NCI-H2029 treated with DMSO at 0.1 percent for 48 hours (cell line): Measurements from ENCODE around the gene VASH2.

Experiments used
- DNase-seq: peaks from one replicate; lab custom pipeline; 2025; lab: John Stamatoyannopoulos, UW

Gene VASH2

DNA sequence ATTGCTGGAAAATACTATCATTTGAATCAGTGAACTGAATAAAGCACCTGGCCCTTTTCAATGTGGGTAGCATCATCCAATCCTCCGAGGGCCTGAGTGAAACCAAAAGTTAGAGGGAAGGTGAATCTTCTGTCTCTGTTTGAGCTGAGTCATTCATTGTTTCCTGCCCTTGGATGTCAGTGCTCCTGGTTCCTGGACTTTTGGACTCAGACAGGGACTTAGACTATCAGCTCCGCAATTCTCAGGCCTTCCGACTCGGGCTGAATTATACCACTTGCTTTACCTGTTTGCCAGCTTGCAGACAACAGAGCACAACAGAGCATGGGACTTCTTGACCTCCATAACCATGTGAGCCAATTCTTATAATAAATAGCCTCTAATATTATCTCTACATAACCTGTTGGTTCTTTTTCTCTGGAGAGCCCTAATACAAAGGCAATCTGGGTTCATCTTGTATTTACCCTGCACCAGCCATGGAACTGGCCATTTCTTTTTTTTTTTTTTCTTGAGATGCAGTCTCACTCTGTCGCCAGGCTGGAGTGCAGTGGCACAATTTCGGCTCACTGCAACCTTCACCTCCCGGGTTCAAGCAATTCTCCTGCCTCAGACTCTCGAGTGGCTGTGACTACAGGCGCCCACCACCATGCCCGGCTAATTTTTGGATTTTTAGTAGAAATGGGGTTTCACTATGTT lies 19.2 kb upstream of the VASH2 start:
- no peak for DNase-seq

DNA sequence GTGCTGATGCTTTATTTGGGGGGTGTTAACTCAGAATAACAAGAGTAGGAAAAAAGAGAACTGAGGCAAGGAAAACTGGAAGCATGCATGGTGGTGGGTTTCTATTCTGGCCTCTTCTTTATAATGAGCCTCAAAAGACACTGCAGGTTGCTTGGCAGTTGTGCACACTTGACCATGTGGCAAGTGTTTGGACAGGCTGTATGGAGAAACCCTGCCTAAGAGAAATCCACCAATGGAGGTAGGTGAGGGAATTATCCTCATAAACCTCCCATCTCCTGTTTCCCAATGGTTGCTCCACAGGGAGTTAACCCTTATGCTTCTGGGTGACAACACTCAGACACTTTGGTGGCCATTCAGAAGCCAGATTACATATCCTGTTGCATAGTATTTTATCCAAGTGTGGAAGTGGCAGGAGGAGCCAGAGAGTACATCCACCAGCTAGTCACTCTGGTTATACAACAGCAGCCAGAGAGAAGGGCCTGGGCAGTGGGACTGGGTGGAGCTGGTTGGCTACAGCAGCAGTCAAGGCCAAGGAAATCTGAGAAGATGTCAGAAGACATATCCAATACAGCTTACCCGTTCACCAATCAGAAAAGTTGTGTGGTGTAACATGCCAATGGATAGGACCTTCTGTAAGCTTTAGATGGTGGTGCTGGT lies 16.4 kb upstream of the VASH2 start:
- DNase-seq = no peak

DNA sequence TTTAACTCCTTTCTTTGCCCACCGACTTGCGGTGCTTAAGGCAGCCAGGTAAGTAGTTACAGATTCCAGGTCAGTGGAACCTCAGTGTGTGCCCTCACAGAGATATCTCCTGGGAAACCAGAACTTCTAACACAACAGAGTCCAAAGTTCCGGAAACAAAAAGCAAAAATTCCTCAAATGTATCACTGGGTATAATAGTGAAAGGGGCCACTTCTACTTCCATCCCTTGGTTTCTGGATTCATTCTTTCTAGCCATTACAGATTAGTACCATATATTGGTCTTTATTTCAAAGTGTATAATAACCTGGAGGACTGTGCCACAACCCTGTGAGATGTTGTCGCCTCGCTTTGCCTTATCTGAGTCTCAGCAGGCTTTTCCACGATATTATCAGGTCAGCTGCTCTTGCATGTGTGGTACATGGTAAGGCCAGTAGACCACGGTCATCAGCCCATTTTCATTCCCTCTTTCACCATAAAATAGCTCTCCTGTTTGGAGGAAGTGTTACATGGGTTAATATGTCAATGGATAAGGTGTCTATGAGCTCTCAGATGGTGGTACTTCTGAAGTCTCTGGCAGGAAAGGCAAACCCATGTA lies 14.9 kb upstream of the VASH2 start:
- DNase-seq = no peak

DNA sequence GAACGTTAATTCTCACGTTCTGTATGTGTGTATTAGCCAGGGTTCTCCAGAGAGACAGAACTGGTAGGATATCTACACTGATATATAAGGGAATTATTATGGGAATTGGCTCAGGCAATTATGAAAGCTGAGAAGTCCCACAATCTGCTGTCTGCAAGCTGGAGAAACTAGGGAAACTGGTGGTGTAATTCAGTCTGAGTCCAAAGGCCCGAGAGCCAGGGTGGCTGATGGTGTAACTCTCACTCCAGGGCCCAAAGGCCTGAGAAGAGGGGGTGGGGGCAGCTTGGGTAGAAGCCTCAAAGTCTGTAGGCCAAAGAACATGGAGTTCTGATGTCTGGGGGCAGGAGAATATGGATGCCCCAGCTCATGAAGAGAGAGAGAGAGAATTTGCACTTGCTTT lies 13.3 kb upstream of the VASH2 start:
- DNase-seq = no peak

DNA sequence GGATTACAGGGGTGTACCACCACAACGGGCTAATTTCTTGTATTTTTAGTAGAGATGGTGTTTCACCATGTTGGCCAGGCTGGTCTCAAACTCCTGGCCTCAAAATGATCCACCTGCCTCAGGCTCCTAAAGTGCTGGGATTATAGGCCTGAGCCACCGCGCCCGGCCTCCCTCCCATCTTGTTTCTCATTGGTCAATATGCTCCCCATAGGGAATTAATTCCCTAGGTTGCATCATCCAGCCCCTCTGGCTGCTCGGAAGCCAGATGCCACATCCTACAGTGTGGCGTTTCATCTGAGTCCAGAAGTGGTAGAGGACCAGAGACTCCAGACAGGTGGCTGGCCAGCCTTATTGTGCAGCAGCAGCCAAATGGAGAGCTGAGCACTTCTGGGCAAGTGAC lies 11.5 kb upstream of the VASH2 start:
- DNase-seq = no peak

DNA sequence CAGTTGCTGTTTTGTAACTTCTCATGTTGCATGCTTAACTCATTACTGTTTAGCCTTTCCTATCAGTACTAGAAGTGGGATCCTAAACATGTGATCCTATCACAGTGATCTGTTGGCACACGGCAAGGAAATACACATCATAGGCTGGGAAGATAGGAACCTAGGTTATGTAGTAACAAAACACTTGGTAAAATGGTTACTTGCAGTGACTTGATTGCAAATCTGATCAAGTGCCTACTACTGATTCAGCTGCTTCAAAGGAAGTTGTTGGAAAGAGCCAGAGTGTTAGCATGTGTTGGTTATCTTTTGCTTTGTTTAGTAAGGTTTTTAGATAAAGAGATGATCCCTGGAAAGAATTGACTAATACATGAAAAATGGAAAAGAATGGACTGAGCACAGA lies 8.9 kb upstream of the VASH2 start:
- DNase-seq = no peak

- no peak for DNase-seq
Observed at GRCh38 chr1:212942679-212943392, 7.5 kb upstream of the VASH2 start.

DNA sequence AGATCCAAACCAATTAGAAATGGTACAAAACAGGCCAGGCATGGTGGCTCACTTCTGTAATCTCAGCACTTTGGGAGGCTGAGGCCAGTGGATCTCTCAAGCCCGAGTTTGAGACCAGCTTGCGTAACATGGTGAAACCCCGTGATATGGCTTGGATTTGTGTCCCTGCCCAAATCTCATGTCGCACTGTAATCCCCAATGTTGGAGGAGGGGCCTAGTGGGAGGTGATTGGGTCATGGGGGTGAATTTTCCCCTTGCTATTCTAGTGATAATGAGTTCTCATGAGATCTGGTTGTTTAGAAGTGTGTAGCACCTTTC lies 7.0 kb upstream of the VASH2 start:
- no peak for DNase-seq

- DNase-seq = no peak
Observed at GRCh38 chr1:212944229-212944901, 6.0 kb upstream of the VASH2 start.

GRCh38 chr1:212945056-212945455 lies 5.3 kb upstream of the VASH2 start:
- no peak for DNase-seq

DNA sequence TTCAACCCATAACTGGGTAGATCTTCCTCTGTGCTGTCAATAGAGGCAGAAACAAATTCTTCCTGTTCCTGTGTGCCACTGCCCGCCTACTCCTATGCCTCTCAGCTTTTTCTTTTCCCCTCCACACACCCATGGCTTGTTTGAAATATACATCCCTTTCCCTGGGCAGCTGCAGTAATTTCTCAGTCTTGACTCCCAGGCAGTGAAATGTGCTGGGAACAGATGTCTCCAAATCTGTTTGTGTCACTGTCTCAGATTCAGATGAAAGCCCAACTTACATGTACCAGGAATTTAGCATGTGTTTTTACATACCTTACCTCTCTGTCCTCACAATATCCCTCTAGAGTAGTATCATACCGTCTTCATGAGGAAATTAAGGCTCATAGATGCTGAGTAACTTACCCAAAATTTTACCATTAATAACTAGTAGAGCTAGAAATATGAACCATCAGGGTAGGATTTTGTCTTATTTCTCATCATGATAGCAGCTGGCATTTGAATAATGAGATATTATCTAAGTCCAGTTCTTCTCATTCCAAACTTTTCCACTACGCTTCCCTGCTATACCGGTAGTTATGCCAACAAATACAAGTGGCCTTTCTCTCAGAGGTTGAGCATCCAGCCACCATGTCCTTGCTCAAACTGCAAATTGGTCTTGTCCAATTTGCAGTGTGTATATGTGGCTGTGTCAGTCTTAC lies 4.7 kb upstream of the VASH2 start:
- no peak for DNase-seq

DNA sequence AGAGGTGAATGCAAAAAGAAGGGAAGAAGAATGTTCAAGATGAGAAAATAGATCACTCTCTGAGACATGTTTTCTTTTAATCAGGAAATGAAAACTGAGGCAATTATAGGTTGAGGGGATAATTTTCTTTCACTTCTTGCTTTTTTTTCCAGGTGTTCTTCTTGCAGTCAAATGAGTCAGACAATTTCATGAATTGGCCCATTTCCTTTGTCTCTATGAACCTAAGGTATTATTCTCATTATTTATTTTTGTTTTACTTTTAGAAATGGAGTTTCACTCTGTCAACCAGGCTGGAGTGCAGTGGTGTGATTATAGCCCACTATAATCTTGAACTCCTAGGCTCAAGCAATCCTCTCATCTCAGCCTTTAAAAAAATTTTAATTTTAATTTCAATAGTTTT lies 3.5 kb upstream of the VASH2 start:
- no peak for DNase-seq

DNA sequence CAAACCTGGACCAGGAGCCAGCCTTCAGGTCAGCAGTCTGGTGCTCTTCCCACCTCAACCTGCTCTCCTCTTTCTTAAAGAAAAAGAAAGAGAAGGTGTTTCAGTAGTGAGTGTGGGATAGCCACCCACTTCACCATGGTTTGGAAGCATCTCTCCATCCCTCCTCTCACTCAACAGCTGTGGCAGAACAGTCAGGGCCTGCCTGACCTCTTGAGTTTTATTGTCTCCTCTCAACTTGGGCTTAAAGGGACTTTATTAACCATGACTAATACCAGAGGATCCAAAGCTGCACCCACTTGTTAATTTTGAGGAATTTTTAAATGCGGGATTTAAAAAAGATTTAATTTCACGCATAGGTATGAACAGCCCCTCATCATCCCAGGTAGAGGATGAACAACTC lies 570 bp upstream of the VASH2 start:
- DNase-seq = no peak

GRCh38 chr1:212951126-212951946 lies 995 bp downstream of the VASH2 start:
- DNase-seq = no peak

- no peak for DNase-seq
Observed at GRCh38 chr1:212951947-212952640, 1.8 kb downstream of the VASH2 start.

- DNase-seq = no peak
Observed at GRCh38 chr1:212952641-212952976, 2.3 kb downstream of the VASH2 start.

GRCh38 chr1:212953321-212953720 lies 3.0 kb downstream of the VASH2 start:
- DNase-seq = no peak

DNA sequence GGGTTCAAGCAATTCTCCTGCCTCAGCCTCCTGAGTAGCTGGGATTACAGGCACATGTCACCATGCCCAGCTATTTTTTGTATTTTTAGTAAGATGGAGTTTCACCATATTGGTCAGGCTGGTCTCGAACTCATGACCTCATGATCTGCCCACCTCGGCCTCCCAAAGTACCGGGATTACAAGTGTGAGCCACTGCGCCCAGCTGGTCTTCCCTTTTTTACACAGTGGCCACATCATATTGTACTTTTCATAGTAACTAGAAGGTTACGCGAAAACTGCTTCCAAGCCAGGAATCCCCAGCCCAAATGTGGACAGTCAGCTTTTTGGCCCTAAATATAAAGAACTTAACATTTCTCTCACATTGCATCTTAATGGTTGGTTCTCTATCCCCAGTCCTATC lies 4.2 kb downstream of the VASH2 start:
- no peak for DNase-seq

- no peak for DNase-seq
Observed at GRCh38 chr1:212955098-212955497, 4.8 kb downstream of the VASH2 start.

GRCh38 chr1:212955961-212956620 lies 5.8 kb downstream of the VASH2 start:
- no peak for DNase-seq
